A549 (cell line): ENCODE results near the gene MAPK4. TPM values are rescaled to one million over a fixed set of nuclear protein-coding genes. Genes with fewer than 3 reads are reported as not detected.

Experiments
- ATAC-seq, 2 experiments: fragments of 200-7000 bp in 1 of 2; fragments of >200 bp in 1 of 2; cut with Nextera tagmentation in 1 of 2; cut with Tn5 transposase in 1 of 2; 3 replicates each; pipeline versions ENCODE4 v1.8.0 to v1.9.1; 2018 to 2020; ENCODE audit warnings: mild to moderate bottlenecking in 1 of 2, moderate library complexity in 1 of 2
- CTCF ChIA-PET: fragments of 300-600 bp; sonication (Branson Sonifier 250); formaldehyde crosslinking; extraction: SDS; loops from one replicate; lab custom pipeline; 2021; ENCODE audit warnings: antibody characterized with exemption, inconsistent platforms; lab: Yijun Ruan, JAX
- POLR2A ChIA-PET: fragments of 350-600 bp; formaldehyde crosslinking; extraction: SDS; loops from one replicate; lab custom pipeline; 2021; ENCODE audit warnings: antibody characterized with exemption, inconsistent platforms; lab: Yijun Ruan, JAX
- DNase-seq, 2 experiments: peaks; one replicate each; pipeline versions ENCODE4 v3.0.0 to v3.0.0-alpha.2; 2011 to 2016; ENCODE audit warnings: low read depth in 1 of 2, low spot score in 1 of 2
- FAIRE-seq: peaks from 2 replicates; lab custom pipeline; 2011; peaks lifted over from hg19 to GRCh38; lab: Jason Lieb, UNC
- H3K27ac ChIP-seq, 2 experiments: fragments of >200 bp; sonication (Bioruptor Twin); formaldehyde crosslinking; 3 replicates each; pipeline ENCODE4 v1.5.1; 2016 to 2017
- H3K4me1 ChIP-seq: fragments of >200 bp; sonication (Bioruptor Twin); formaldehyde crosslinking; 3 replicates; pipeline ENCODE4 v1.6.1; 2016
- H3K4me2 ChIP-seq: fragments of >200 bp; sonication (Bioruptor Twin); formaldehyde crosslinking; 3 replicates; pipeline ENCODE4 v1.6.1; 2016
- H3K4me3 ChIP-seq: fragments of >200 bp; sonication (Bioruptor Twin); formaldehyde crosslinking; 3 replicates; pipeline ENCODE4 v1.5.1; 2016
- H3K9me3 ChIP-seq: fragments of >200 bp; sonication (Bioruptor Twin); formaldehyde crosslinking; 3 replicates; pipeline ENCODE4 v1.6.1; 2016
- ATOH8 ChIP-seq: fragments of 250-450 bp; sonication (Bioruptor Pico); IDR thresholded peaks from 2 replicates; pipeline ENCODE4 v1.5.0; 2020; ENCODE audit warnings: low read depth, mild to moderate bottlenecking, moderate library complexity
- BCL3 ChIP-seq: fragments of >200 bp; sonication (Bioruptor Twin); formaldehyde crosslinking; IDR thresholded peaks from 3 replicates; pipeline ENCODE4 v1.6.1; 2016
- CBX8 ChIP-seq: fragments of 200-600 bp; sonication (generic); IDR thresholded peaks from 2 replicates; pipeline ENCODE4 v1.6.1; 2016
- CEBPB ChIP-seq, 2 experiments: fragments of >200 bp in 1 of 2; sonication (Bioruptor Twin) in 1 of 2; formaldehyde crosslinking in 1 of 2; IDR thresholded peaks; 2 replicates each; pipeline ENCODE4 v1.6.1; 2012 to 2016
- CTCF ChIP-seq: fragments of >200 bp; sonication (Bioruptor Twin); formaldehyde crosslinking; IDR thresholded peaks from 3 replicates; pipeline ENCODE4 v1.5.1; 2016
- EP300 ChIP-seq, 2 experiments: fragments of >200 bp; sonication (Bioruptor Twin); formaldehyde crosslinking; IDR thresholded peaks; 2 replicates in 1 of 2; 3 replicates in 1 of 2; pipeline ENCODE4 v1.6.1; 2016 to 2017
- FOSB ChIP-seq: fragments of 250-450 bp; sonication (Bioruptor Pico); IDR thresholded peaks from 2 replicates; pipeline ENCODE4 v1.5.0; 2020; ENCODE audit warnings: mild to moderate bottlenecking, moderate library complexity
- FOSL2 ChIP-seq, 2 experiments: fragments of 450-650 bp in 1 of 2; fragments of >200 bp in 1 of 2; sonication (Bioruptor Twin) in 1 of 2; formaldehyde crosslinking; IDR thresholded peaks; 2 replicates each; pipeline versions ENCODE4 v1.5.0 to v1.6.1; 2016 to 2020; ENCODE audit warnings: mild to moderate bottlenecking in 1 of 2, moderate library complexity in 1 of 2
- GATA3 ChIP-seq: IDR thresholded peaks from 2 replicates; pipeline ENCODE4 v1.6.1; 2012; ENCODE audit warnings: borderline replicate concordance
- HES2 ChIP-seq: fragments of >200 bp; sonication (Bioruptor Twin); formaldehyde crosslinking; IDR thresholded peaks from 2 replicates; pipeline ENCODE4 v1.6.1; 2016
- HOXA7 ChIP-seq: fragments of 250-450 bp; sonication (Bioruptor Pico); IDR thresholded peaks from 2 replicates; pipeline ENCODE4 v1.5.0; 2020; ENCODE audit warnings: mild to moderate bottlenecking, moderate library complexity
- JUNB ChIP-seq: fragments of >200 bp; sonication (Bioruptor Twin); formaldehyde crosslinking; IDR thresholded peaks from 2 replicates; pipeline ENCODE4 v1.6.1; 2016
- KDM5A ChIP-seq: fragments of 200-600 bp; sonication (generic); IDR thresholded peaks from 2 replicates; pipeline ENCODE4 v1.6.1; 2016; ENCODE audit warnings: antibody characterized with exemption, mild to moderate bottlenecking
- MAFK ChIP-seq: fragments of 450-650 bp; IDR thresholded peaks from 2 replicates; pipeline ENCODE4 v1.6.1; 2014; ENCODE audit not compliant: partially characterized antibody
- MAZ ChIP-seq: fragments of 150-350 bp; IDR thresholded peaks from 2 replicates; pipeline ENCODE4 v1.6.1; 2014; ENCODE audit warnings: antibody characterized with exemption, low read depth, low read length, borderline replicate concordance
- POLR2A ChIP-seq: IDR thresholded peaks from 2 replicates; pipeline ENCODE4 v1.6.1; 2012; ENCODE audit warnings: mild to moderate bottlenecking, low read length
- RCOR1 ChIP-seq: fragments of 150-350 bp; IDR thresholded peaks from 2 replicates; pipeline ENCODE4 v1.6.1; 2014; ENCODE audit warnings: antibody characterized with exemption, low read length, low read depth
- REST ChIP-seq: fragments of 200-600 bp; sonication (generic); IDR thresholded peaks from 2 replicates; pipeline ENCODE4 v1.6.1; 2016; ENCODE audit warnings: antibody characterized with exemption, mild to moderate bottlenecking, moderate library complexity
- RFX5 ChIP-seq: fragments of 450-650 bp; IDR thresholded peaks from 2 replicates; pipeline ENCODE4 v1.7.1; 2014; ENCODE audit warnings: antibody characterized with exemption, mild to moderate bottlenecking, moderate library complexity
- SMC3 ChIP-seq: fragments of >200 bp; sonication (Bioruptor Twin); formaldehyde crosslinking; IDR thresholded peaks from 3 replicates; pipeline ENCODE4 v1.6.1; 2018; ENCODE audit warnings: inconsistent platforms
- TP53 ChIP-seq: fragments of 250-450 bp; sonication (Bioruptor Pico); IDR thresholded peaks from 2 replicates; pipeline ENCODE4 v1.5.0; 2021; ENCODE audit warnings: mild to moderate bottlenecking, moderate library complexity
- ZNF302 ChIP-seq: fragments of 250-450 bp; sonication (Bioruptor Pico); IDR thresholded peaks from 2 replicates; pipeline ENCODE4 v1.9.0; 2021; ENCODE audit warnings: inconsistent platforms, mild to moderate bottlenecking, moderate library complexity
- WGBS: methylation state at CpG from one replicate; pipeline ENCODE4 v1.1.6; 2017; ENCODE audit errors: missing lambda C conversion rate; 5-methylcytosine and 5-hydroxymethylcytosine counted together
- polyA plus RNA-seq, 4 experiments: library from polyadenylated mRNA; depleted of rRNA in 3 of 4; stranded (reverse); fragments of >200 nt; fragmentation: RNase III in 1 of 4; extraction: RNeasy Plus Mini Kit Qiagen cat#74134 plus additional on column Dnase treatment in 1 of 4; gene quantifications; 2 replicates in 3 of 4; 3 replicates in 1 of 4; pipeline ENCODE4 v1.2.3, GENCODE V29; 2011 to 2017
- TF ChIP-seq, protein P1 (sequence below): IDR thresholded peaks from 2 replicates; pipeline ENCODE4 v1.6.1; 2012; ENCODE audit warnings: low read depth, borderline replicate concordance

Gene MAPK4
- polyA plus RNA-seq, 2 of the 4 experiments (the other 2 are of a cell fraction), result 0.01 TPM; not detected in 1

DNA sequence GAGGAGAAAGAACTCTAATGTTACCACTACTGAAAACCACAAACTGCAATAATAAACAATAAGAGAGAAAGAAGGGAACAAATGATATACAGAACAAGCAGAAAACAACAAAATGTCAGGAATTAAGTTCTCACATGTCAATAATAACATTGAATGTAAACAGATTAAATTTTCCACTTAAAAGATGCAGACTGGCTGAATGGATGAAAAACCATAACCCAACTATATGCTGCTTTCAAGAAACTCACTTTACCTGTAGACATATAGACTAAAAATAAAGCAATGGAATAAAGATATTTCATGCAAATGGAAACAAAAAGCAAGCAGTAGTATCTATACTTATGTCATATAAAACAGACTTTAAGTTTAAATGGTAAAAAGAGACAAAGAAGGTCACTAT lies 209.6 kb downstream of the MAPK4 start:
- Histone ChIP-seq H3K4me3 (no peak overlapping the region), H3K4me1 (no peaks in the 10 kb centered on the region), H3K4me2 (no peak overlapping the region), H3K27ac (no peak overlapping the region), H3K9me3 (no peaks in the 10 kb centered on the region)
- DNase-seq, result no peak
- POLR2A ChIA-PET, result no interaction called here
- ATAC-seq, result no peak
- no peak for FAIRE-seq
- TF ChIP-seq EP300 (IDR thresholded peaks at IDR 0.05) (no peak), KDM5A (no peak), ZNF302 (CRISPR knock-in tag) (no peak), HOXA7 (CRISPR knock-in tag) (no peak), GATA3 (no peak), RCOR1 (no peak), MAZ (no peak), POLR2A (no peak), TP53 (CRISPR knock-in tag) (no peak), MAFK (no peak), SMC3 (no peak), JUNB (no peak), CTCF (no peak), CBX8 (no peak)
- CTCF ChIA-PET, result no interaction called here

DNA sequence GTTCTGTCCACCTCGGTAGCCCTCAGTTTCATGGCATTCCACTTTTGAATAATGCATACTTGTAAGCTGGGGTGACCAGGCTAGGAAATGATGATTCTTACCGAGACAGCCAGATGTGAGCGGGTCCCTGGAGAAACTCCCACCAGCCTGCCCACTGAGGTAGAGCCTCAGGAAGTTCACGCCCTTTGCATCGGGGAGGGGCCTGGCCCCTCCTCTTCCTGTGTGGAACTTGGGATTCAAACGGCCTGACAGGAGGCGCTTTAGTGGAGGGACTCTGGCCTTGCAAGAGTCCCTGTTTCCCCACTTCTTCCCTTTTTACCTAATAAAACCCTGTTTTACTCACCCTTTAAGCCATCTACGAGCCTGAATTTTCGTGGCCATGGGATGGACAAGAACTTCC lies 215.3 kb downstream of the MAPK4 start:
- ChIA-PET POLR2A (no interaction called here), CTCF (no interaction called here)
- no peak for DNase-seq
- TF ChIP-seq, protein P1, sequence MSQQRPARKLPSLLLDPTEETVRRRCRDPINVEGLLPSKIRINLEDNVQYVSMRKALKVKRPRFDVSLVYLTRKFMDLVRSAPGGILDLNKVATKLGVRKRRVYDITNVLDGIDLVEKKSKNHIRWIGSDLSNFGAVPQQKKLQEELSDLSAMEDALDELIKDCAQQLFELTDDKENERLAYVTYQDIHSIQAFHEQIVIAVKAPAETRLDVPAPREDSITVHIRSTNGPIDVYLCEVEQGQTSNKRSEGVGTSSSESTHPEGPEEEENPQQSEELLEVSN, result no peak
- TF ChIP-seq TP53 (CRISPR knock-in tag) (no peak), CTCF (no peak), RFX5 (no peak), CEBPB (IDR thresholded peaks at IDR 0.05) (no peak), FOSL2 (IDR thresholded peaks at IDR 0.05) (no peak), FOSL2 (CRISPR knock-in tag; IDR thresholded peaks at IDR 0.05) (no peak), REST (no peak), MAZ (no peak), BCL3 (no peak), ATOH8 (CRISPR knock-in tag) (no peak), HES2 (no peak), FOSB (CRISPR knock-in tag) (no peak)
- H3K27ac ChIP-seq, result no peak overlapping the region
- H3K4me3 ChIP-seq, result no peak overlapping the region
- no peak for ATAC-seq
- whole genome bisulfite sequencing, result 47% methylated on average over 9 of the region's 9 CpGs
- H3K4me1 ChIP-seq, result no peaks in the 10 kb centered on the region
- FAIRE-seq, result no peak
- no peaks in the 10 kb centered on the region for H3K9me3 ChIP-seq
- no peak overlapping the region for H3K4me2 ChIP-seq
